NCI-H187 treated with DMSO at 0.1 percent for 48 hours (cell line): Measurements from ENCODE around the gene GON7.
"Not testable (repeated sequence)": the region's sequence is repeated elsewhere in the genome, so short reads cannot be mapped to it uniquely, and the experiment has no call there.

Source experiments
- DNase-seq: peaks from one replicate; lab custom pipeline; 2025; lab: John Stamatoyannopoulos, UW

GON7 gene

GRCh38 chr14:93199031-93199430 lies 7.8 kb downstream of the GON7 start:
- DNase-seq: no peak

DNA sequence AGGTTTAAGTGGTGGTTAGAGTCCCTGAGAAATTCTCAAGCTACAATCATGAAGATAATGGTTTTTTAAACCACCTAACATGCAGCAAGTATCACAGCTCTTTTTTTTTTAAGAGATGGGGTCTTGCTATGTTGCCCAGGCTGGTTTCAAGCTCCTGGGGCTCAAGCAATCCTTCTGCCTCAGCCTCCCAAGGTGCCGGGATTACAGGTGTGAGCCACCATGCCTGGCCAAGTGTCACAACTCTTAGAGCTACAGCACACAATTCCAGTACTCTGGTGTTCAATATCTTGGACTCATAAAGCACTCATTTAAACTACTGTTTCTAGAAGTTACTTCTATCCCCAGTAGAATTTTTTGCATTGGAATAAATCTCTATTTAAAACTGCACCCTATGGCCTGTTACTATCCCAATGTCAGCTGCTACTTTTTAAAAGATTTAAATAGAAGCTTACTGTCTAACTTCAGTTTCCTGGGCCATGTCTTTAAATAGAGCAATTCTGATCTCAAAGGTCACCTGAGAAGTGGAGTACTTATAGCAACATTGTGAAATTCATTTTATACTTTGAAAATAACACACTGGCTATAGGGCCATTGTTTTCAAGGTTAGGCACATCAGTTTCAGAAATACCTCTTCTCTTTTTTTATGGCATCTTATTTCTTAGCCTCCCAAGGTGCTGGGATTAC lies 11.4 kb downstream of the GON7 start:
- no peak for DNase-seq

GRCh38 chr14:93186956-93187355 lies 19.9 kb downstream of the GON7 start:
- DNase-seq: no peak

DNA sequence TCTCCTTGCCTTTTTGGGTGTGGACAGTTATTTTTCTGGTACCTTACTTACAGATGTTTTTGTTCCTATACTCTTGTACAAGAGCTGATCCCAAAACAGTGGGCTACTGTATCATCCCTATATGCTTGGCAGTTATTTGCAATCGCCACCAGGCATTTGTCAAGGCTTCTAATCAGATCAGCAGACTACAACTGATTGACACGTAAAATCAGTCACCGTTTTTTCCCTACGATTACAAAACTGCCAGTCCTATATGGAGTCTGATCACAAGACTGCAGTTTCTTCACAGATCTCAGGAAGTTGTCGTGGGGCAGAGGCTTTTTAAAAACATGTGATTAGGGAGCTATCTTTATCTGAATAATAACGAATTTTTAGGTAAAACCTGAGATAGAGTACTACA lies 20.4 kb downstream of the GON7 start:
- DNase-seq: no peak

GRCh38 chr14:93185349-93185720 lies 21.5 kb downstream of the GON7 start:
- no peak for DNase-seq

GRCh38 chr14:93184391-93185348 lies 22.2 kb downstream of the GON7 start, which contains the start of the genes LYSET and MOAP1:
Gene LYSET, plus strand, starts transcription at chr14:93185317. Its CDS starts 89 bp downstream, at chr14:93185406.
Gene MOAP1, minus strand, starts transcription at chr14:93184897. Its CDS starts 655 bp downstream, at chr14:93184242.
- DNase-seq: no peak

GRCh38 chr14:93183596-93184317 lies 23.1 kb downstream of the GON7 start:
- no peak for DNase-seq

- no peak for DNase-seq
Observed at GRCh38 chr14:93175492-93175891, 31.4 kb downstream of the GON7 start.

DNA sequence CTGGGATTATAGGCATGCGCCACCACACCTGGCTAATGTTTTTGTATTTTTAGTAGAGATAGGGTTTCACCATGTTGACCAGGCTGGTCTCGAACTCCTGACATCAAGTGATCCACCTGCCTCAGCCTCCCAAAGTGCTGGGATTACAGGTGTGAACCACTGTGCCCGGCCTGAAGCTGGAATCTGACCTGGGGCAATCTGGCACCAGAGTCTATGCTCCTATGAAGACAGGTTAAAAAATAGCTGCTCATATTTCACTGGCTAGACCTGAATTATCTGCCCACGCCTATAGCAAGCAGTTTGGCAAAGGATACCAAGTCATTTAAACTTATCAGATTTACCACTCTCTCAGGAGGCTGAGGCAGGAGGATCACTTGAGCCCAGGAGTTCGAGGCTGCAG lies 32.1 kb downstream of the GON7 start:
- not testable (repeated sequence) for DNase-seq

GRCh38 chr14:93173943-93174395 lies 32.9 kb downstream of the GON7 start:
- DNase-seq: no peak

GRCh38 chr14:93171376-93171775 lies 35.5 kb downstream of the GON7 start:
- DNase-seq: no peak

DNA sequence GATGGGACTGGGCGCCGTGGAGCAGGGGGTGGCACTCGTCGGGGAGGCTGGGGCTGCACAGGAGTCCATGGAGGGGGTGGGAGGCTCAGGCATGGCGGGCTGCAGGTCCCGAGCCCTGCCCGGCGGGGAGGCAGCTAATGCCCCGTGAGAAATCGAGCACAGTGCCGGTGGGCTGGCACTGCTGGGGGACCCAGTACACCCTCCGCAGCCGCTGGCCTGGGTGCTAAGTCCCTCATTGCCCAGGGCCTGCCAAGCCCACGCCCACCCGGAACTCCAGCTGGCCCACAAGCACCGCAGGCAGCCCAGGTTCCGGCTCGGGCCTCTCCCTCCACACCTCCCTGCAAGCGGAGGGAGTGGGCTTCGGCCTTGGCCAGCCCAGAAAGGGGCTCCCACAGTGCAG lies 36.7 kb downstream of the GON7 start:
- DNase-seq: not testable (repeated sequence)

DNA sequence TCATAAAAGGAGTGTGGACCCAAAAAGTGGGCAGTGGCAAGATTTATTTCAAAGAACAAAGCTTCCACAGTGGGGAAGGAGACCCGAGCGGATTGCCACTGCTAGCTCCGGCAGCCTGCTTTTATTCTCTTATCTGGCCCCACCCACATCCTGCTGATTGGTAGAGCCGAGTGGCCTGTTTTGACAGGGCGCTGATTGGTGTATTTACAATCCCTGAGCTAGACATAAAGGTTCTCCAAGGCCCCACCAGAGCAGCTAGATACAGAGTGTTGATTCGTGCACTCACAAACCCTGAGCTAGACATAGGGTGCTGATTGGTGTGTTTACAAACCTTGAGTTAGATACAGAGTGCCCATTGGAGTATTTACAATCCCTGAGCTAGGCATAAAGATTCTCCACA lies 37.2 kb downstream of the GON7 start:
- not testable (repeated sequence) for DNase-seq

GRCh38 chr14:93168610-93169009 lies 38.3 kb downstream of the GON7 start:
- not testable (repeated sequence) for DNase-seq

- DNase-seq: not testable (repeated sequence)
Observed at GRCh38 chr14:93165271-93166265, 41.3 kb downstream of the GON7 start.

- DNase-seq: no peak
Observed at GRCh38 chr14:93163564-93163963, 43.3 kb downstream of the GON7 start.

- DNase-seq: no peak
Observed at GRCh38 chr14:93161411-93161940, 45.4 kb downstream of the GON7 start.

- DNase-seq: no peak
Observed at GRCh38 chr14:93160353-93160801, 46.5 kb downstream of the GON7 start.

DNA sequence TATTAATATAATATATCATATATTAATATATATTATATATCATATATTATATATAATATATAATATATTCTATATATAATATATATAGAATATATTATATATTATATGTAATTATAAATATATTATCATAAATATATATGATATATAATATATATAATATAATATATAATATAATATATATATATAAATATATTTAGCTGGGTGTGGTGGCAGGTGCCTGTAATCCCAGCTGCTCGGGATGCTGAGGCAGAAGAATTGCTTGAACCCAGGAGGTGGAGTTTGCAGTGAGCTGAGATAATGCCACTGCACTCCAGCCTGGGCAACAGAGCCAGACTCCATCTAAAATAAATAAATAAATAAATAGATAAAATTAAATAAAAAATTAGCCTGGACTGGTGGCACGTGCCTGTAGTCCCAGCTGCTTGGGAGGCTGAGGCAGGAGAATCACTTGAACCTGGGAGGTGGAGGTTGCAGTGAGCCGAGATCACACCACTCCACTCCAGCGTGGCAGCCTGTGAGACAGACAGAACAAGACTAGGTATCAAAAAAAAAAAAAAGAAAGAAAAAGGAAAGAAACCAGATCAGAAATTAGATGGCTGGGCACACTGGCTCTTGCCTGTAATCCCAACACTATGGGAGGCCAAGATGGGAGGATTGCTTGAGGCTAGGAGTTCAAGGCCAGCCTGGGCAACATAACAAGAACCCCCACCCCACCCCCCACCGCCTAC lies 47.1 kb downstream of the GON7 start:
- DNase-seq: not testable (repeated sequence)

DNA sequence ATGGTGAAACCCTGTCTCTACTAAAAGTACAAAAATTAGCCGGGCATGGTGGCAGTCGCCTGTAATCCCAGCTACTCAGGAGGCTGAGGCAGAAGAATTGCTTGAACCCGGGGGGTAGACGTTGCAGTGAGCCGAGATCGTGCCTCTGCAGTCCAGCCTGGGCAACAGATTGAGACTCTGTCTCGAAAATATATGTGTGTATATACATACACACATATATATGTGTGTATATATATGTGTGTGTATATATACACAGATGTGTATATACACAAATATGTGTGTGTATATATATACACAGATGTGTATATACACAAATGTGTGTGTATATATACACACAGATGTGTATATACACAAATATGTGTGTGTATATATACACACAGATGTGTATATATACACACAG lies 48.5 kb downstream of the GON7 start:
- DNase-seq: not testable (repeated sequence)
